SK-N-MC (cell line): ENCODE data around the gene MACROD2.

Experiments
- EZH2 ChIP-seq: fragments of 200-600 bp; sonication (generic); IDR thresholded peaks from one replicate; pipeline ENCODE4 v1.6.1; 2017; ENCODE audit warnings: antibody characterized with exemption
- POLR2AphosphoS5 ChIP-seq: IDR thresholded peaks from 2 replicates; pipeline ENCODE4 v1.6.1; 2012; ENCODE audit warnings: mild to moderate bottlenecking, low read depth, low read length, borderline replicate concordance

DNA sequence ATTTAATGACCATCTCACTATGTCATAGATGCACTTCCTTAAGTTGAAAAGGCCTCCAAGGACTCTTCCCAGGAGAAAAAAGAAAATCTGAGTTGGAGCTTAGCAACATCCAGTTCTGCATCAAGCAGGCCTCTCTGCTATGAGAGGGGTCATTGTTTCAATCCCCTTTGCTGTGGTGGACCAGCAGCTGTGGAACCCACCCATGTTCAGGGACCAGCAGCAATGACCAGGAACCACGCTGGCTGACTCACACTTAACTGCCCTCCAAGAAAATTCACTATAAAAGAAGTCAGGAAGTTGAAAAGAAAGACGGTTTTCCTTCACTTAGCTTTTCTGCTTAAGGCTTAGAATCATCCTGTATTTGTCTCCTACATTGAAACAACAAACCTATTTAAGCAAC lies 1404.5 kb downstream of the MACROD2 start:
- no peak for TF ChIP-seq POLR2AphosphoS5
- no peak for TF ChIP-seq EZH2
